SU-DHL-6 (cell line): ENCODE data around the gene HAPLN3.

Experiments
- EZH2phosphoT487 ChIP-seq: fragments of 200-600 bp; sonication (generic), shearing (Covaris generic); conservative IDR thresholded peaks from 2 replicates; pipeline ENCODE4 v1.6.1; 2018; ENCODE audit warnings: mild to moderate bottlenecking, antibody characterized with exemption, low read length, moderate library complexity, mixed read lengths
- TF ChIP-seq, protein P1 (sequence below): fragments of 200-600 bp; sonication (generic); IDR thresholded peaks from one replicate; pipeline ENCODE4 v1.5.1; 2017; ENCODE audit warnings: antibody characterized with exemption, mild to moderate bottlenecking, low read length, moderate library complexity; ENCODE audit not compliant: insufficient read depth, poor library complexity, severe bottlenecking

DNA sequence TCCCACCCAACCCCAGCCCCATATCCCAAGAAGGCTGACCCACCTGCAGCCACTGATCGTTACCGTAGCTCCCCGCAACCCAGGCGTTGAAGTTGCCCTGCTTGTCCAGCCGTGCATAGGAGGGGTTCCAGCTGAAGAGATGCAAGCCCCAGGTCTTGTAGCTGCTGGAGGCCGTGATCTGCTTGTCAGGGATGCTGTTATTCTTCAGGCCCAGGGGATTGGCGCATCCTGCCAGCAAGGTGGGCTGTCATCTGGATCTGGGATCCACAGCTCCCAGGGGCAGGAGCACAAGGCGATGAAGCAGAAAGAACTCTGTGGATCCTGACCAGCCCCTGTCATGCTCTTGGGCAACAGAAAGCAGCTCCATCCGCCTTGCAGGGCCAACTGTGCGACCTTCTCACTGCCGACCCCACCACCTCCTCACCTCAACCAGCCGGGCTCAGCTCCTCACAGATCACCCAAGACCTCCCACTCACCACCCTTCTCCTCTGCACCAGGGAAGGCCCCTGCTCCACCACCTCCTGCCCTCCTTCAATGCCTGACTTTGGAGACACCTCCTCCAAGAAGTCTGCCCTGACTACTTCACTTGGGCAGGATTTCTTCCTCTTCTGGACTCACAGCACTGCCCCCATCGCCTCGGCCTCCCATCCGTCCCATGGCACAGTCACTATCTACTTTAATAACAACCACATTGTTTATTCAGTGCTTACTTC is 6.3 kb upstream of the HAPLN3 start:
- TF ChIP-seq, protein P1, sequence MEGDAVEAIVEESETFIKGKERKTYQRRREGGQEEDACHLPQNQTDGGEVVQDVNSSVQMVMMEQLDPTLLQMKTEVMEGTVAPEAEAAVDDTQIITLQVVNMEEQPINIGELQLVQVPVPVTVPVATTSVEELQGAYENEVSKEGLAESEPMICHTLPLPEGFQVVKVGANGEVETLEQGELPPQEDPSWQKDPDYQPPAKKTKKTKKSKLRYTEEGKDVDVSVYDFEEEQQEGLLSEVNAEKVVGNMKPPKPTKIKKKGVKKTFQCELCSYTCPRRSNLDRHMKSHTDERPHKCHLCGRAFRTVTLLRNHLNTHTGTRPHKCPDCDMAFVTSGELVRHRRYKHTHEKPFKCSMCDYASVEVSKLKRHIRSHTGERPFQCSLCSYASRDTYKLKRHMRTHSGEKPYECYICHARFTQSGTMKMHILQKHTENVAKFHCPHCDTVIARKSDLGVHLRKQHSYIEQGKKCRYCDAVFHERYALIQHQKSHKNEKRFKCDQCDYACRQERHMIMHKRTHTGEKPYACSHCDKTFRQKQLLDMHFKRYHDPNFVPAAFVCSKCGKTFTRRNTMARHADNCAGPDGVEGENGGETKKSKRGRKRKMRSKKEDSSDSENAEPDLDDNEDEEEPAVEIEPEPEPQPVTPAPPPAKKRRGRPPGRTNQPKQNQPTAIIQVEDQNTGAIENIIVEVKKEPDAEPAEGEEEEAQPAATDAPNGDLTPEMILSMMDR = no peak
- no peak for TF ChIP-seq EZH2phosphoT487
